LNCaP clone FGC (cell line): ENCODE results near the gene CACNA1D.

Experiments used
- DNase-seq: peaks from one replicate; pipeline ENCODE4 v3.0.0-alpha.2; 2011; ENCODE audit warnings: low read depth
- H3K4me3 ChIP-seq: 2 replicates; pipeline ENCODE4 v1.5.1; 2011; ENCODE audit warnings: mild to moderate bottlenecking, low read depth, low read length, control low read depth
- TF ChIP-seq, protein P1 (sequence below): IDR thresholded peaks from 2 replicates; pipeline ENCODE4 v1.5.1; 2012; ENCODE audit warnings: mild to moderate bottlenecking; ENCODE audit not compliant: control insufficient read depth, insufficient read depth; ENCODE audit errors: extremely low read depth

The CACNA1D gene

DNA sequence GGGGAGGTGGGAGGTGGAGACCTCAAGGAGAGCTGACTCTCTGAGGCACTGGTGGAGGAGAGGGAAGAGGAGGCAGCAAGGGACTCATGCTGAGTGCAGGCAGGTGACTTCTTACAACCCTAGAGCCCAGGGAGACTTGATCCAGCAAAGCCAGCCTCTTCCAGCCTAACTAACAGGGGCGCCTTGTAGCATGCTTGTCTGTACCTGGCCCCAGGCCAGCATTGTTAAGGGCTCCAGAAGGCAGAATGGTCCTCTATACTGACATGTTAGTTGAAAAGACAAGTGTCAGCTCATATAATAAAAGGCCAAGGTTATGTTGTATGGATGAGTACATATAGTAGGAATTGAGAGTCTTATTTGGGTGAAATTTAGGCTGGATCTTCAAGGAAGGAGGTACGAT, 286.4 kb downstream of the CACNA1D start:
- no peak overlapping the region for H3K4me3 ChIP-seq
- no peak for DNase-seq
- TF ChIP-seq, protein P1, sequence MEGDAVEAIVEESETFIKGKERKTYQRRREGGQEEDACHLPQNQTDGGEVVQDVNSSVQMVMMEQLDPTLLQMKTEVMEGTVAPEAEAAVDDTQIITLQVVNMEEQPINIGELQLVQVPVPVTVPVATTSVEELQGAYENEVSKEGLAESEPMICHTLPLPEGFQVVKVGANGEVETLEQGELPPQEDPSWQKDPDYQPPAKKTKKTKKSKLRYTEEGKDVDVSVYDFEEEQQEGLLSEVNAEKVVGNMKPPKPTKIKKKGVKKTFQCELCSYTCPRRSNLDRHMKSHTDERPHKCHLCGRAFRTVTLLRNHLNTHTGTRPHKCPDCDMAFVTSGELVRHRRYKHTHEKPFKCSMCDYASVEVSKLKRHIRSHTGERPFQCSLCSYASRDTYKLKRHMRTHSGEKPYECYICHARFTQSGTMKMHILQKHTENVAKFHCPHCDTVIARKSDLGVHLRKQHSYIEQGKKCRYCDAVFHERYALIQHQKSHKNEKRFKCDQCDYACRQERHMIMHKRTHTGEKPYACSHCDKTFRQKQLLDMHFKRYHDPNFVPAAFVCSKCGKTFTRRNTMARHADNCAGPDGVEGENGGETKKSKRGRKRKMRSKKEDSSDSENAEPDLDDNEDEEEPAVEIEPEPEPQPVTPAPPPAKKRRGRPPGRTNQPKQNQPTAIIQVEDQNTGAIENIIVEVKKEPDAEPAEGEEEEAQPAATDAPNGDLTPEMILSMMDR: no peak

DNA sequence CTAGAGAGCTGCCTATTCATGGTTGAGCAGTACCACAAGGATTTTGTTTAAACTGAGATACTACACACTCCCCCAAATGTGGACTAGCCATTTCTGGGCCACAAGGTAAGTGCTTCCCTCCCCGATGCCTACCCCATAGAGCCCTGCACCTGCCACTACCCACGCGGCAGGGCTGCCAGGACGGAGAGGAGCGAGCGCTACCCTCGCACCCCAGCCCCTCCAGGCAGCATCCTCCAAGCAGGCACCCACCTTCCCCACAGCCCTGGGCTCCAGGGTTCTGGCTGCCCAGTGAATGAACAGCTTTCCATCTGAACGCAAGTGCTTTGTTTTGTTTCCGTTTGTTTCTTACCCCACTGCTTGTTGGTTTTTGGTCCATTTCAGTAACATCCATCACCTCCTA, 292.6 kb downstream of the CACNA1D start:
- DNase-seq: no peak
- no peak overlapping the region for H3K4me3 ChIP-seq
- TF ChIP-seq, protein P1: no peak

DNA sequence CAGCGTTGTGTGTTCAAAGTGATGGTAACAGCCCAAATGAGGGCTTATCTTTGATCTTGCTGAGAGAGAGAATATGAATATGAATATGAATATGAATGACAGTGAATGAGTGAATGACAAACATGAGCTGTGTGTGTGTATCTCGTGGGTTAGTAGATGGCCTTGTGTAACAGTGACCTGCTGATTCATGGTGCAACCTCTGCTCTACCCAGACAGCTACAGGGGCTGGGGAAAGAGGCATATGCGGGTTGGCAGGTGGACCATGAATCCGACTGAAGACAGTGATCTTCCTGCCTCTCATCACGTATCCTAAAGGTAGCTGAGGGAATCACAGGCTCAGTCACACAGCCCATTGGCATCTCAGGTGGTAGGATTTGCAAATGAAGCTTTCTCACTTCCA, 293.6 kb downstream of the CACNA1D start:
- TF ChIP-seq, protein P1: no peak
- no peak for DNase-seq
- no peak overlapping the region for H3K4me3 ChIP-seq

DNA sequence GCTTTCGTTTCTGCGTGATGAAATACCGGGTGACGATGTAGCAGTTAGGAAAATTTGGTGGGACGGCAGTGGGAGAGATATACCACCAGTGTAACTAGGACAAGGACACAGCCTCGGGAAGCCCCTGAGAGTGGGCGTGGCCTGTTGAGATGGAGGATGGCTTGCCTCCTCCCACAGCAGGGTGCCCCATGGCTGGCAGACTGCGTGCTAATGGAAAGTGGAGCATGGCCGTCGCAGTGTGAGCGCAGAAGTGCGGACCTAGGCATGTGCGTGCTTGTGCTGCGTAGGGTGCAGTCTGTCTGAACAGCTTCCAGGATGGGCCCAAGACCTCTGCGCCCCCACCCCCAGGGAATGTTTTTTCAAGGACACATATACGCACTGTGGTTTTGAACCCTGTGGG, 295.0 kb downstream of the CACNA1D start:
- H3K4me3 ChIP-seq: no peak overlapping the region
- TF ChIP-seq, protein P1: no peak
- DNase-seq: no peak

DNA sequence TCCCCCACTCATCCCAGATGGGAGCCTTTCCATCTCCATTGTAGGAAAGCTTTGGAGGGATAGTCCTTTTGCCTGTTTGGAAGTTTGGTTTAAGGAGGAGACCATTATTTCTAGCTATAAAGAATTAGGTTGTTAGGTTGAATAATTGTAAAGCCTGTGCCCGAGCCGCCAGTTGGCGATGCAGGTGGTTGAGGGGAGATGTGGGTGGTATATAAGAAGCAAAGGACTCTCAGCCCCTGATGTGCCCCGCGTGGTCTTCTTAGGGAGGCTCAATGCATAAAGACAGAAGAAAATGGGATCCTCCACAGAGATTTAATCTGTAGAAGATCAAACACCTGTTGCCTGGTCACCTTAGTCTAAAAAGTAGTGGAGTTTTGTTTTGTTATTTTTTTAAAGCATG, 296.1 kb downstream of the CACNA1D start:
- DNase-seq: no peak
- H3K4me3 ChIP-seq: no peak overlapping the region
- TF ChIP-seq, protein P1: no peak

DNA sequence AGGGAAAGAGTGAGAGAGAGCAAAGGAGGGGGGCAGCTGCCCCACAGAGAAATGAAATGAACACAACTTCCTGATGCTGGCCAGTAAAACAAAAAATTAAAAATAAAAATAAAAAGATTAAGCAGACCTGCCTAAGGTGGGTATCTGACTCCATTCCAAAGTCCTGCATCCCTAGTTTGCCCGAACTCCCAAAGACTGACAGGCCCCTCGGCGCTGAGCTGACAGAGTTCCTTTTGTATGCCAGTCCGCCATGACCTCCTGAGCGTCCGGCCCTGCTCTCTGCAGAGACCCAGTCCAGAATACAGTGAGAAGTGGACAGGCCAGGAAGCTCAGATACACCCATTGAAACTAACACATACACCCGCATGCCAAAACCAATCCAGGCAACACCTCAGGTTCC, 296.9 kb downstream of the CACNA1D start:
- H3K4me3 ChIP-seq: no peak overlapping the region
- TF ChIP-seq, protein P1: no peak
- no peak for DNase-seq

DNA sequence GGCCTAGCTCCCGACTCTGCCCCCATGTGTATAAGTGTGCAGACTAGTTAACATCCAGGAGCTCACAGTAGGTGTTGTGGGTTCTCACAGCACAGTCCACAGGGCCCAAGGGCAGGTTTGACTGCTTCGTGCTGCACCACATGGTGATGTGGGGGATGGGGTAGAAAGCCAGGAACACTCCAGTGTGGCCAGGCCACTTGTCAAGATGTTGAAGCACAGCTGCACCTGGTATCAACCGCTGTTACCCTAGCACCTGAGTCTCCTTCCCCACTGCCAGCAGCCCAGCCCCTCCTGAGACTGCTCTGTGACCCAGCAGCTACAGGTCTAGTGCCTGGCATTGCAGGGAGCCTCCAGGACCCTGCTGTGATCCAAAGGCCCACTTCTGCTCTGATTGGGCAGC, 298.5 kb downstream of the CACNA1D start:
- DNase-seq: no peak
- TF ChIP-seq, protein P1: no peak
- H3K4me3 ChIP-seq: no peak overlapping the region
